ENCODE data around the gene ACOX1. TPM values are rescaled to one million over a fixed set of nuclear protein-coding genes. Genes with fewer than 3 reads are reported as not detected.

Gene ACOX1
- total and polyA plus RNA-seq, 2 of the 13 experiments (the other 11 are each of a cell fraction or from before 2014, with no cell fraction given), result 86.4 to 120 TPM

- TF ChIP-seq, protein P1, sequence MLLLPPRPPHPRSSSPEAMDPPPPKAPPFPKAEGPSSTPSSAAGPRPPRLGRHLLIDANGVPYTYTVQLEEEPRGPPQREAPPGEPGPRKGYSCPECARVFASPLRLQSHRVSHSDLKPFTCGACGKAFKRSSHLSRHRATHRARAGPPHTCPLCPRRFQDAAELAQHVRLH (CRISPR knock-in tag; IDR thresholded peaks at IDR 0.05; ENCODE audit: borderline replicate concordance, low read depth), result peak; percentile 50; the same call in 1 of the 2 replicates
- TF ChIP-seq SP140L (CRISPR knock-in tag; IDR thresholded peaks at IDR 0.05; ENCODE audit: borderline replicate concordance), result no peak
- TF ChIP-seq, protein P2, sequence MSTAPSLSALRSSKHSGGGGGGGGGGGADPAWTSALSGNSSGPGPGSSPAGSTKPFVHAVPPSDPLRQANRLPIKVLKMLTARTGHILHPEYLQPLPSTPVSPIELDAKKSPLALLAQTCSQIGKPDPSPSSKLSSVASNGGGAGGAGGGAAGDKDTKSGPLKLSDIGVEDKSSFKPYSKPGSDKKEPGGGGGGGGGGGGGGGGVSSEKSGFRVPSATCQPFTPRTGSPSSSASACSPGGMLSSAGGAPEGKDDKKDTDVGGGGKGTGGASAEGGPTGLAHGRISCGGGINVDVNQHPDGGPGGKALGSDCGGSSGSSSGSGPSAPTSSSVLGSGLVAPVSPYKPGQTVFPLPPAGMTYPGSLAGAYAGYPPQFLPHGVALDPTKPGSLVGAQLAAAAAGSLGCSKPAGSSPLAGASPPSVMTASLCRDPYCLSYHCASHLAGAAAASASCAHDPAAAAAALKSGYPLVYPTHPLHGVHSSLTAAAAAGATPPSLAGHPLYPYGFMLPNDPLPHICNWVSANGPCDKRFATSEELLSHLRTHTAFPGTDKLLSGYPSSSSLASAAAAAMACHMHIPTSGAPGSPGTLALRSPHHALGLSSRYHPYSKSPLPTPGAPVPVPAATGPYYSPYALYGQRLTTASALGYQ (CRISPR knock-in tag; IDR thresholded peaks at IDR 0.05), result peak; percentile 87
- TF ChIP-seq ZNF646 (CRISPR knock-in tag; IDR thresholded peaks at IDR 0.05), result no peak
- TF ChIP-seq SMC3 (IDR thresholded peaks at IDR 0.05; ENCODE audit: low read length), result no peak
- peak; percentile 50; the same call in 1 of the 2 replicates for TF ChIP-seq ARNT2 (CRISPR knock-in tag; IDR thresholded peaks at IDR 0.05; ENCODE audit: low read depth)
- no peak for TF ChIP-seq THAP8 (CRISPR knock-in tag; IDR thresholded peaks at IDR 0.05; ENCODE audit: borderline replicate concordance)
- no peak for TF ChIP-seq SNAPC4 (CRISPR knock-in tag; IDR thresholded peaks at IDR 0.05)
- TF ChIP-seq HMGA1 (CRISPR knock-in tag; conservative IDR thresholded peaks at IDR 0.05), result no peak
- peak; percentile 92 for TF ChIP-seq ZBTB38 (CRISPR knock-in tag; IDR thresholded peaks at IDR 0.05)
- TF ChIP-seq ZNF547 (CRISPR knock-in tag; IDR thresholded peaks at IDR 0.05), result peak; percentile 63
Observed at GRCh38 chr17:75891605-75892555, 87.1 kb downstream of the ACOX1 start (continued).
